GM19025 (cell line): Measurements from ENCODE around the gene CD79A.

ENCODE experiments used
- ATAC-seq: cut with Tn5 transposase; IDR thresholded peaks from one replicate; pipeline ENCODE4 v1.9.1; 2021; ENCODE audit warnings: mild to moderate bottlenecking, low read depth, moderate library complexity; ENCODE audit not compliant: unreplicated experiment

Gene CD79A

DNA sequence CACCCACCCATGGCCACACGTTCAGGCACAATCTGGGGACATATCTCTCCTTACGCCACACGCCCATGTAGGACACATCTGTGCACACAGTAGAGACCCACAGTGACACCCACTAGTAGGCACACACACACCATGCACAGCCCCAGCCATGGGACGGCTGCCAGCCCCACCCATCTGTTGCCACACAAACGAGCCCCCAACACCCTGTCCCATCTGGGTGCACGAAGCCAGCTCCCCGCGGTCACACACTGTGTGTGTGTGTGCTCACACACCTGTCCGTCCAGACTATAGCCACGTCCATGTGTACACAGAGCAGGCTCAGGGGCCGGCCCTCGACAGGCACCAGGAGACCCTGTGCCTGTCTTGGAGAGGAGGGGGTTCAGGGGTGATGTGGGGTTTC is 40.6 kb downstream of the CD79A start:
- ATAC-seq = no peak

DNA sequence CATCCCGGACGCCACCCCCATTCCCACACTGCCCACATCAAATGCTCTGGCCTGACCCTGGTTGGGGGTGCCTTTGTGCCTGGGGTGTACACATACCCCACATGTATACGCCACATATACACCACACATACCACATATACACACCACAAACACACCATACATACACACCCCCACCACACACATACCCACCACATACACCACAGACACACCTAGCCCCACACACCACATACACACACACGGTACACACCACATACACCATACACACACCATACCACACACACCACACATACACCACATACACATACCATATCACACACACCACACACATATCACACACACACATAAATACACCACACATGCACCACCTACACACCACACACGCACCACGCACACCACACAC is 41.0 kb downstream of the CD79A start:
- ATAC-seq = no peak

DNA sequence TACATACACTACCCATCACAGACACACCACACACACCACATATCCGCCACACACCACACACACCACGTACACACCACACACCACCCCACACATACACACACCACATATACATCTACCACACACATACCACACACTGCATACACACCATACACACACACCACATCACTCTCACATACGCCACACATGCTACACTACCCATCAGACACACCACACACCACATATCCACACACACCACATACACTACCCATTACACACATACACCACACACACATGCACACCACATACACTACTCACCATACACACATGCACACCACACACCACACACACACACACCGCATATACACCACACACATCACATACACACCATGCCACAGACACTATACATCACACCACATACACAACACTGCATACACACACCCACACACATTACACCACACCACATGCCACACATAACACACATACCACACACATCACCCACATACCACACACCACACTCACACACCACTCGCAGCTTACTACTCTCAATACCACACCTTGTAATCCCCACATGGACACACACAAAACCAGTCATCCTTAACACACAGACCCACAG is 41.7 kb downstream of the CD79A start:
- ATAC-seq = no peak

DNA sequence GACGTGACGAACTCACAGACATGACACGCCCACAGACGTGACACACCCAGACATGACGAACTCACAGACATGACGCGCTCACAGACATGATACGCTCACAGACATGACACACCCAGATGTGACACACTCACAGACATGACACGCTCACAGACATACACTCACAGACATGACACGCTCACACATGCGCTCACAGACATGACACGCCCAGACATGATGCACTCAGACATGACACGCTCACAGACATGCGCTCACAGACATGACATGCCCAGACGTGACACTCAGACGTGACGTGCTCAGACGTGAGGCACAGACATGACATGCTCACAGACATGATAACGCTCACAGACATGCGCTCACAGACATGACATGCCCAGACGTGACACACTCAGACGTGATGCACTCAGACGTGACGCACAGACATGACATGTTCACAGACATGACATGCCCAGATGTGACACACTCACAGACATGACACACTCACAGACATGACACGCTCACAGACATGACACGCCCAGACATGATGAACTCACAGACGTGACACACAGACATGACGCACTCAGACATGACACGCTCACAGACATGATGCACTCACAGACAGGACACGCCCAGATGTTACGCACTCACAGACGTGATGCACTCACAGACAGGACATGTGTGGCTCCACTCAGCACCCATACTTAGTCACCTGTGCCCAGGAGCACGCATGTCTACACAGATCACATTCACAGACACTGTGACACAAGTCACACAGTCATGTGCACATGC is 43.1 kb downstream of the CD79A start:
- no peak for ATAC-seq

DNA sequence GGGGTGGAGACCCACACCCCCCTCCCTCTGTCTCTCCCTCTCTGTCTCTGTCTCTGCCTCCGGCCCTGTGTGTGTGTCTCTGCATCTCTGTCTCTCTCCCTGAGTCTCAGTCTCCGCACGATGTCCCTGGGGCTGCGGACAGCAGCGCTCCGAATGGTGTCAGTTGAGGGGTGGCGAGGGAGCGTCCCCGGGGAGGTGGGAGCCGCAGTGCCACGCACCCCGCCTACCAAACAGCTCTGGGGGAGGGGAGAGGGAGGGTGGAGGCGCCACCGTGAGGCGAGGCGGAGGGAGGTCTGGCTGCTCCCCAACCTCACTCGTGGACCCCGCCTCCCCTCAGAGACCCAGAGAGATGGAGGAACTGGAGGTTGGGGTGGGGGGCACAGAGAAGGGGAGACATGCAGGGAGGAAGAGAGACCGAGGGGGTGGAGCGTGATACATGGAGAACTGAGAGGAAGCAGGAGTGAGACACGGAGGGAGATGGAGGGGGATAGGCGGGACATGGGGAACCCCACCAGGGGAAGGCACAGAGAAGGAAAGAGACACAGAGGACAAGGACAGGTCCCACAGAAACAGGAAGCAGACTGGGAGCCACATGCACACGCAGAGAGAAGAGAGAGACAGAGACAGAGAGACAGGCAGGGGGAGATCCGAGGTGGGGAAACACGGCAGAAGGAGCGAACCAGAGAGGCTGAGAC is 44.0 kb downstream of the CD79A start:
- no peak for ATAC-seq

DNA sequence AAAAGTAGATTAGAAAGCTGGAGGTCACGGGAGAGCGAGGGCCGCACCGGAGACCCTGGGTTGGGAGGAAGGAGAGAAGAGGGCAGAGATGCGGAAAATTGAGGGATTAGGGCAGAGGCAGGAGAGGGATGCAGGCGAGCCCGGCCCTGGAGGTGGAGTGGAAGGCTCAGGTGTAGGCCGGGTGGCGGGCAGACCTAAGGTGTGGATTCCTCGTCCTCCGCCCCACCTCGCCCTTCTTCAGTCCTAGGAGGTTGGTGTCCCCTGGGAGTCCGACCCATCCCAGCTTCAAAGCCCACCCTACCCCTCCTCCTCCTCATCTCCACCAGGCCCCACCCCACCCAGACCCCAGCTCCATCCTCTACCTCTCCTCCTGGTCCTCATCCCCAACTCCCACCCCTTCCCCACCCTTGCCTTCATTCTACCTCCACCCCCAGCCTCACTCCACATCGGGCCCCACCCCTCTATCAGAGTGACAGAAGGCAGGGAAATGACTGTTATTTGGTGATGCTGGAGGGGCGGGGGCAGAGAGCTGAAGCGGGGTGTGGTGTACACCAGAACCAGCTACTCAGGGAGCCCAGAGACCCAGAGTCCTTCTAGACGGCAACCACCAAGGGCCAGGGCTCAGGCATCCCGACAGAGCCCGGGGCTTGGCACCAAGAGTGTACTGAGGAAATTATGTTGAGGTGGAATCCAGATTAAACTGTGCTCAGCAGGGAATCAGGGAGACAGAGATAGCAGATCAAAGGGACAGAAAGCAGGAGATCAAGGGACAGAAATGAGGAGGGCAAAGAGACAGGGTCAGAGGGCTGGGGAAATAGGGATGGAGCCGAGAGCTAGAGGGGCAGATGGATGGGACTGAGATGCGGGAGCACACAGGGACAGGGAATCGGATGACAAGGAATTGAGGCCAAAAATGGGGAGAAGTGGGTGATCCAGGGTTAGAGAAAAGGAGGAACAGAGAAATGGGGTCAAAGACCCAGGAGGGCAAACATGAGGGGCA is 44.8 kb downstream of the CD79A start:
- no peak for ATAC-seq

DNA sequence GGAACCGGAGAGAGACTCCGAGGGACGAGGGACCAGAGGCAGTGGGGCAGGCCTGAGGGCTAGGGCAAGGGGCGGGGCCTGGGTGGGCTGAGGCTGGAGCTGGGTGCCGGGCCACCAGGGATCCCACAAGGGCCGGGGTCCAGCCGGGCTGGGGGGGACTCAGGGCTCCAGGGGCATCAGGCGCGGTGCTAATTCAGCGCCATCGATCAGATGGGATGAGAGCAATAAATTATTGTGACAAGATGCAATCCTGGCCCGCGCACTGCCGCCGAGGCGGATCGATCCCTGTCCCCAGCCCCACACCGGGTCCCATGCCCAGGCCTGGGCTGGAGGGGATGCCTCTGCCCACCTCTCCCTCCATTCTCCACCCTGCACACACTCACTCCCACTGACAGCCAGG is 45.5 kb downstream of the CD79A start:
- no peak for ATAC-seq

DNA sequence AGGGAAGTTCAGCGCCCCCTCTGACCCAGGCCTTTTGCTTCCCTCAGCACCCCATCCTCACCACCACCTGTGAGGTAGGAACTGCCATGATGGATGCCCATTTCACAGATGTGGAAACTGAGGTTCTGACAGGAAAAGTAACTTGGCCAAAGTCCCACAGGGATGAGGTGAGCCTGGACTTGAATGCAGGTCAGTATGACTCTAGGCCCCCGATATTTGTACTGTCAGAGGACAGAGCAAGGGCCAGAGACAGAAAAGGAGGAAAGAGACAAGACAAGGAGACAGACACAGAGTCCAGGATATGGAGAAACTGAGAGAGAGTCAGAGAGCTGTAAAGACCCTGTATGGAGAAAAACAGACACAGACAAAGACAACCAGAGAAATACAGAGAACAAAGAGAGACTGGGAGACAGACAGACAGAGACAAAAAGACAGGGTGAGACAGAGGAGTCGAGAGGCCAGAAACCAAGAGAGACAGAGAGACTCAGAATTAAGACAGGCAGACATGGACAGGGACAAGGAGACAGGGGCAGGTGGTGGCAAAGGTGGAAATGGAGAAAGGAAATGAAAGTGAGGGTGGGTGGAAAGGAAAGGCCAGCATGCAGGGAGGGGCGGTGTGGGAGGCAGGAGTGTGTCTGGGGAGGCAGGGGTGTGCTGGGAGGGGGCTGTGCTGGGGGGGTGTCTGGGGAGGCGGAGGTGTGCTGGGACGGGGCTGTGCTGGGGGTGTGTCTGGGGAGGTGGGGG is 46.1 kb downstream of the CD79A start:
- no peak for ATAC-seq

DNA sequence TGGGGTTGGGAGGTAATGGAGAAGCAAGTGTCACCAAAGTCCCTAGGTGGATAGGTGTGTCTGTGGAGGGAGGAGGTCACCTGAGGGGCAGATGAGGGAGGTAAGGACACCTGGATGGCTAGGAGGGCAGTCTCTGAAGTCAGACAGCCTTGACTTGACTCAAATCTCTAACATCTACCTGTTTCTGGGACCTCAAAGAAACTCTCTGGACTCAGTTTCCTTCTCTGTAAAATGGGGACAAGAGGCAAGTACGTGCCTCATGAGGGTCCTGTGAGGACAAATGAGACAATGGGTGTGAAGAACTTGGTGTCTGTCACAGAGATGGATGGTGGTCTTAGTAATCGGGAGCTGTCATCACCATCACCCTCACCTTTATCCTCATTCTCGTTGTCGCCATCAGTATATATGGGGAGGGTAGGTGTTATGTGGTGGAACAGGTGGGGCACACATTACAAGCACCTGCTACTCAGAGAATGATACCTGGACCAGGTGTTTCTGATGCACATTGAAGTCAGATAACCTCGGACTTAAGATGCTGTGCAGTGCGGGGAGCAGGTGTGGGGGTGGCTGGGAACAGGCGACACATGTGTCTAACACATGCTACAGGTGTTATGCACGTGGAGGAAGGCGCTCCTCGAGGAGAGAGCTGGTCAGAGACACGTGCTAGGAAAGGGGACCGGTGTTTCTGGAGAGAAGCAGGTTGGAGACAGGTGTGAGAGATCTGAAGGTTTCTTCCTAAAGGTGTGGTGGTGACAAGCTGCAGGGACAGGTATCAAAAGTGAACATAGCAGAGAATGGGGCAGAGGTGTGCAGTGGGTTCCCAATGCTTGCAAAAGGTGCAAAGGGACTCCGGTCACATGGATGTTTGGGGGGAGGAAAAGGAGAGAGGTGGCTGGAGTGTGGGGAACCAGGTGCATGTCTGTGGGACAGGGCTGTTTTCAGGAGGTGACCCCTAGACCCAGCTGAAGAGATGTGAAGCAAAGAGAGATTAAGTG is 47.4 kb downstream of the CD79A start:
- no peak for ATAC-seq

DNA sequence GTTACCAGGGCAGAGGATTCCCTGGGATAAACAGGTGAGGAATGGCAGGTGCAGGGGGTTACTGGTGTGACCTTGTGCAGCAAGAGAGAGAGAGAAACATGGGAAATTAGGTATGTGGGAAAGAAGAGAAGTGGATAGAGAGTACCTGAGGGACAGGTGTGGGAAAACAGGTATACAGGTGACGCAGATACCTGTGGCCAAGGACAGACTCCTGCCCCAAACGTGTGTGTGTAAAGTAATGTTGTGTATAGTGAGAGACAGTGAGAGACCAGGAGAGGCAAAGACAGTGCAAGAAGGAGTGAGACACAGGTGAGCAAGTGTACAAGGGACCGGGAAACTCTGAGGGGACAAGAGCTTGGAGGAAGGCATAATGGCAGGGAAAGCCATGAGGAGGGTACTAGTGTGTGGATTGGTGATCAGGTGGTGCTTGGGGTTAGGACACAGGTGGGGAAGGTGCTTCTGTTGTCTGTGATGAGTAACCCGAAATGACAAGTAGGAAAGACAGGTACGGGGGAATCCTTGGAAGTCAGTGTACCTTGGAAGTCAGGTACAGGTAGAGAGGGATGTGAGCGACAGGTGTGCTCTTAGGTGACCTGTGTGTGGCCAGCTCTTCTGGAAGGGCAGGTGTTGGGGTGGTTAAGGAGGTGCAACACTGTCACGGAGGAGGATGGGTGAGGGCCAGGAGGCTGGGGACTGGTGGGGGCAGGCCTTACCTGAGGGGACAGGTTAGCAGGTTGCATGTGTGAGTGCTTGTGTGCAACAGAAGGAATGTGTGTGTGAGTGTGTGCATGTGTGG is 48.3 kb downstream of the CD79A start:
- no peak for ATAC-seq

DNA sequence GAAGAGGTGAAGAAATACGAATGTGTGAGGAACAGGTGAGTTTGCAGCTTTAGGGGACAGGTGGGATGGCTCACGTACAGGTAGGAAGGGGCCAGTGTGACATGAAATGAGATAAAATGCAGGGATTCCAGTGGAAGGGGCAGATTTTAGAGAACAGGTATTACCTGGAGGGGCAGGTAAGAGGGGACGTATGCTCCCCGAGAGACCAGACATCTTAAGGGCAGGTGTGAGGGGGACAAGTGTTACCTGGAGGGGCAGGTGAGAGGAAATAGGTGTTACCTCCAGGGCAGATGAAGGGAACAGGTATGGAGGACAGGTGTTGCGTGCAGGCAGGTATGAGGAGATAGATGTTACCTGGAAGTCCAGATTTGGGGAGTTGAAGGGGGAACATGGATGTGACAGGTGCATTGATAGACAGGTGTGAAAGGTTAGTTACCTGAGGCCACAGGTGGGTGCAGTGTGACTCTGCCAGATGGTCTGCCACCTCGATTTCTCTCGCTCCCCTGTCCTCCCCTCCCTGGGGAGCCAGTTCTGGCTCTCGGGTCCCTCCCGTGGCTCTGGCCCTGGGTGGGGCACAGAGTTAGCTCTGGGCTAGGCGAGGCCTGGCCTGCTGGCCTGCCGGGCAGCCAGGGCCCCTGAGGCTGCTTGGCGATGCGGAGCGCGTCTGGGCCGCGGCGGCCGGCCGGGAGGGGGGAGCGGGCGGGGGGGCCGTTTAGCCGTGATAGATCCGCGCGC is 49.1 kb downstream of the CD79A start:
- no peak for ATAC-seq

DNA sequence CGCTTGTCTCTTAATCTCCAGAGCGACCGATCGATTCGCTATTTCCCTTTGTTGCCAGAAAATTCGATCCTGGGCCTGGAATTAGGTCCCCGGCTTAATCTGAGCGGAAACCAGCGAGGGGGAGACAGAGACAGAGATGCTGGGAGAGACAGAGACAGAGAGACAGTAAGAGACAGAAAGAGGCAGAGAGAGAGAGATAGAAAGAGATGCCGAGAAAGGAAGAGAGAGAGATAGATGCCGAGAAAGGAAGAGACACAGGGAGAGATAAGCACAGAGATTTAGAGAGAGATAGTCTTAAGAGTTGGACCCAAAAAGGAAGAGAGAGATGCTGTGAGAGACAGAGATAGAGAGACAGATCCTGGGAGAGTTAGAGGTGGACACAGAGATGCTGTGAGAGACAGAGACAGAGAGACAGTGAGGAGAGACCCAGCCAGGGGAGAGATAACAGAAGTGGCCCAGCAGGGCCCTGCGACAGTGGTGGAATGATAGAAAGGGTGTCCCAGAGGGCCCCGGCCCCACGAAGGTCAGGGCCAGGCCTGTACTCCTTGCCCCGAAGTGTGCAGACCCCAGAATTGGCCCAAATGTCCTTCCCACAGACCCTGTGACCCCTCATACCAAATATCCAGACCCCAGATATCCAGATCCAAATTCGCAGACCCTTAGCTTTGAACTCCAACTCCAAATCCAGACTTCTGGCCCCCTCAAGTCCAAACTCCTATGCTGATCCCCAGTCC is 49.9 kb downstream of the CD79A start:
- no peak for ATAC-seq

DNA sequence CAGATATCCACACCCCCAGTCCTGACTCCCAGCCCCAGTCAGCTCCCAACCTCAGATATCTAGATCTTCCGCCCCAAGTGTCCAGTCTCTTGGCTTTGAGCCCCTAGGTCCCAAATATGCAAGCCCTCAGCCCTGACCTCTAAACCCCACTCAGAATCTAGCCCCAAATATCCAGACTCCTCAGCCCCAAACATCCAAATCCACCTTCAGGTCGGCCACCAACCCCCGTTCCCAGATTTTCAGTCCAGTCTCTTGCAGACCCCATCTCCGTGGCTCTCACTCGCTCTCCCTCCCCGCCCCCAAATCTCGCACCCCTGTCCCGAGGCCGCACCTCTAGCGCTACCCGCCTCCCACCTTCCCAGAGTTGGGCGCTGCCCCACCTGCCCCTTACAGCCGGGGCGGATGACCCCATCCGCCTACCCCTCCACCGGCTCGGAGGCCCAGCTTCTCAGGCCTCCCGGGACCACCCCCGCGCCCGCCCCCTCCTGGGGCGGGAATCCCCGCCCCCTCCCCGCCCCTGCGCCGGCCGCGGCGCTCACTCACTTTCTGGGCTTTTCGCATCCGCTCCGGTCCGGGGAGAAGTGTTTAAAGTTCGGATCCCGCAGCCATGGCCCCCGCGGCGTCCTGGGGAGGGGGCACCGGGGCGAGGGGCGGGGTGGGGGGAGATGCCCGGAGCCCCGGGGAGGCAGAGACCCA is 50.6 kb downstream of the CD79A start:
- no peak for ATAC-seq

DNA sequence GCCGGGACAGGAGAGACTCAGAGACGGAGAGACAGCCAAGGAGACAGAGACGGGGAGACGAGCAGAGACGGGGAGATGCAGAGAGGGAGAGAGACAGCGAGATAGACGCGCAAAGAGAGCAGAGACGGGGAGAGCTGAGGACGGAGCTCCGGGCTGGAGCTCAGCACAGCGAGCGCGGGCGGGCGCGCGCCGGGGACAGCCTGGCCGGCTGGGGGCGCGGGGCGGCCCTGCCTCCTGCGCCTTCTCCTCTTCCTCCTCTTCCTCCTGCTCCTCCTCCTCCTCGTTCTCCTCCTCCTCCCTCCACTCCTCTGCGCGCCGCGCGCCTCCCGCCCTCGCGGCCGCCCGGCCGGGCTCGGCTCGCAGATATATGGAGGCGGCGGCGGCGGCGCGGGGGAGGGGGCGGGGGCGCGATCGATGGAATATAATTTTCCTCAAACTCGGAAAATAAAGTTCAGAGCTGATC is 51.2 kb downstream of the CD79A start, which contains the start of gene ERFL:
Gene ERFL (minus strand): TSS at position 229 of the 463 bp plus-strand sequence. CDS start 15,530 bp downstream, outside the sequence.
- ATAC-seq = no peak

DNA sequence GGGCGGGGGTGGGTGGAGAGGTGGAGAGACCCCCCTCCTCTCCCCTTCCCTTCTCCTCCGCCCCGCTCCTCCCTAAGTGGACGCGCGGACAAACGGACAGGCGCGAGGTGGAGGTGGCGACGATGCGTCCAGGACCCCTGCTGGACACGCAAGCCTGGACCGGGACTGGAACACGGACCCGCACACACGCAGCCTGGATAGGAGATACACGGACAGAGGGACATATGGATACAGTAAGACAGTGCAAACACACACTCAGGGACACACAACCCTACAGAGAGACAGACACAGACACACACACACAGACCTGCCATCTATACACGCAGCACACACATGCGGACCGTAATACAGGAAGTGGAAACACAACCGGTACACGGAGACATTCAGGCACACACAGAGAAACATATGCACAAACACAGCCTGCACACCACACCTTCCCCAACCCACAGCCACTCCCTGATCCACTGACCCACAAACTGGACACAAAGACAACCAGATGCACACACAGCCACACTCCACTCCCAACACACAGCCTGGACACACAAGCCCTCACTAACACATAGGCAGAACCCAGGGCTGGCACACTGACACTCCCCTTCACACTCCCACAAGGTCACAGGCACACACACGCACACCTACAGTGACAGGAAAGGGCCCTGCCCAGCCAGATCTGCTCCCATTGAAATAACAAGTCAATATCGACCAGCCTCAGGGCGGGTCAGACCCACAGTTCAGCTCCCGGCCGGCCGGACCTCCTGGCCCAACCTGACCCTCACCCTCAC is 51.9 kb downstream of the CD79A start:
- no peak for ATAC-seq
